Muscle of leg (tissue), 11 donors: ENCODE data around the gene ARHGAP24. TPM values are rescaled to one million over a fixed set of nuclear protein-coding genes. Genes with fewer than 3 reads are reported as not detected.
A peak's percentile ranks its signal among the peaks of the same experiment; 100 is the strongest.
"Not testable (repeated sequence)": the region's sequence is repeated elsewhere in the genome, so short reads cannot be mapped to it uniquely, and the experiment has no call there.

Experiments
- DNase-seq: peaks from one replicate; pipeline ENCODE4 v3.0.0; 2013
- H3K27ac ChIP-seq: one replicate; pipeline ENCODE4 v1.5.1; 2013; ENCODE audit warnings: mild to moderate bottlenecking, low read length, control low read depth
- H3K27me3 ChIP-seq: one replicate; pipeline ENCODE4 v1.6.1; 2013; ENCODE audit warnings: low read length; ENCODE audit not compliant: control insufficient read depth, insufficient read depth
- H3K36me3 ChIP-seq: one replicate; pipeline ENCODE4 v1.6.1; 2013; ENCODE audit warnings: low read length; ENCODE audit not compliant: control insufficient read depth, insufficient read depth
- H3K4me1 ChIP-seq: one replicate; pipeline ENCODE4 v1.6.1; 2013; ENCODE audit warnings: low read length; ENCODE audit not compliant: control insufficient read depth, insufficient read depth
- H3K4me3 ChIP-seq: one replicate; pipeline ENCODE4 v1.5.1; 2013; ENCODE audit warnings: low read length, control low read depth
- H3K9me3 ChIP-seq: replicated peaks from 2 replicates; pipeline ENCODE4 v1.6.1; 2013; ENCODE audit warnings: low read depth, low read length; ENCODE audit not compliant: control insufficient read depth
- WGBS: methylation state at CpG from one replicate; pipeline ENCODE4 v1.1.5; 2013; ENCODE audit warnings: missing lambda C conversion rate; ENCODE audit not compliant: insufficient coverage; 5-methylcytosine and 5-hydroxymethylcytosine counted together
- polyA plus RNA-seq, 8 donors: library from polyadenylated mRNA; unstranded; fragments of 120-200 nt; gene quantifications; one replicate each; pipeline versions ENCODE4 v1.2.1 to v1.2.3, GENCODE V29; 2013; ENCODE audit warnings: inconsistent platforms in 1 of 8, low replicate concordance in 1 of 8; ENCODE audit not compliant: insufficient read length in 8 of 8, insufficient read depth in 1 of 8
- total RNA-seq: library from RNA; stranded (reverse); fragments of 120-200 nt; gene quantifications from one replicate; pipeline ENCODE4 v1.2.4, GENCODE V29; 2013

Gene ARHGAP24
- total and polyA plus RNA-seq, 9 donors = 39.8 to 66.1 (median 48.9) TPM

- H3K36me3 ChIP-seq = no peaks in the 10 kb centered on the region
- DNase-seq = no peak
- WGBS = 75% methylated on average over 2 of the region's 7 CpGs
- no peaks in the 10 kb centered on the region for H3K27me3 ChIP-seq
- H3K9me3 ChIP-seq = no peaks in the 10 kb centered on the region
- no peak overlapping the region for H3K27ac ChIP-seq
- H3K4me1 ChIP-seq = no peaks in the 10 kb centered on the region
- no peak overlapping the region for H3K4me3 ChIP-seq
These were observed 436.0 kb downstream of the ARHGAP24 start for GRCh38 chr4:85910985-85911384.

- Histone ChIP-seq H3K36me3 (no peaks in the 10 kb centered on the region), H3K27me3 (no peaks in the 10 kb centered on the region), H3K27ac (no peak overlapping the region), H3K4me3 (no peak overlapping the region), H3K4me1 (no peaks in the 10 kb centered on the region), H3K9me3 (no peaks in the 10 kb centered on the region)
- no CpG with 5 or more reads among the region's 5 CpGs for WGBS
- no peak for DNase-seq
These were observed 439.2 kb downstream of the ARHGAP24 start for GRCh38 chr4:85913931-85914694.

GRCh38 chr4:85915570-85915969, 440.6 kb downstream of the ARHGAP24 start:
- H3K9me3 ChIP-seq, H3K27ac ChIP-seq, H3K4me3 ChIP-seq, H3K36me3 ChIP-seq, DNase-seq, H3K27me3 ChIP-seq, H3K4me1 ChIP-seq: not testable (repeated sequence)
- WGBS = no CpG with 5 or more reads among the region's 6 CpGs

- H3K27ac ChIP-seq = no peak overlapping the region
- no peaks in the 10 kb centered on the region for H3K27me3 ChIP-seq
- 80% methylated on average over 1 of the region's 6 CpGs for WGBS
- DNase-seq = no peak
- no peak overlapping the region for H3K4me3 ChIP-seq
- H3K4me1 ChIP-seq = no peaks in the 10 kb centered on the region
- no peaks in the 10 kb centered on the region for H3K36me3 ChIP-seq
- no peaks in the 10 kb centered on the region for H3K9me3 ChIP-seq
These were observed 444.4 kb downstream of the ARHGAP24 start for GRCh38 chr4:85919200-85919887.

- H3K4me1 ChIP-seq = peaks cover 7% of the 10 kb centered on the region
- WGBS = 97% methylated on average over 5 of the region's 6 CpGs
- H3K27me3 ChIP-seq = no peaks in the 10 kb centered on the region
- DNase-seq = no peak
- H3K27ac ChIP-seq = no peak overlapping the region
- peaks cover 5% of the 10 kb centered on the region for H3K36me3 ChIP-seq
- H3K9me3 ChIP-seq = no peaks in the 10 kb centered on the region
- no peak overlapping the region for H3K4me3 ChIP-seq
These were observed 450.1 kb downstream of the ARHGAP24 start for GRCh38 chr4:85925071-85925470.

- Histone ChIP-seq H3K9me3 (no peaks in the 10 kb centered on the region), H3K27me3 (no peaks in the 10 kb centered on the region), H3K4me1 (peaks cover 22% of the 10 kb centered on the region), H3K4me3 (no peak overlapping the region), H3K27ac (no peak overlapping the region), H3K36me3 (peaks cover 5% of the 10 kb centered on the region)
- 55% methylated on average over 2 of the region's 5 CpGs for WGBS
- no peak for DNase-seq
These were observed 454.0 kb downstream of the ARHGAP24 start for GRCh38 chr4:85928775-85929591.

- peak; percentile 42 for DNase-seq
- Histone ChIP-seq H3K4me1 (peaks cover 22% of the 10 kb centered on the region), H3K9me3 (no peaks in the 10 kb centered on the region), H3K4me3 (no peak overlapping the region), H3K36me3 (peaks cover under 1% of the 10 kb centered on the region), H3K27ac (no peak overlapping the region), H3K27me3 (no peaks in the 10 kb centered on the region)
- 10% methylated on average over 2 of the region's 10 CpGs for WGBS
These were observed 455.2 kb downstream of the ARHGAP24 start for GRCh38 chr4:85929961-85930665.

GRCh38 chr4:85932500-85933290, 457.7 kb downstream of the ARHGAP24 start:
- peak overlapping the region; percentile 61 for H3K27ac ChIP-seq

GRCh38 chr4:85933291-85933640, 458.3 kb downstream of the ARHGAP24 start:
- Histone ChIP-seq H3K27ac (peak overlapping the region; percentile 61), H3K36me3 (no peaks in the 10 kb centered on the region), H3K4me1 (peaks cover 22% of the 10 kb centered on the region), H3K27me3 (no peaks in the 10 kb centered on the region), H3K9me3 (no peaks in the 10 kb centered on the region), H3K4me3 (no peak overlapping the region)
- WGBS = no CpG with 5 or more reads among the region's 3 CpGs
- DNase-seq = no peak

More at GRCh38 chr4:85932500-85933290, 457.7 kb downstream of the ARHGAP24 start:
- Histone ChIP-seq H3K36me3 (no peaks in the 10 kb centered on the region), H3K4me3 (no peak overlapping the region), H3K4me1 (peaks cover 22% of the 10 kb centered on the region), H3K27me3 (no peaks in the 10 kb centered on the region), H3K9me3 (no peaks in the 10 kb centered on the region)
- 18% methylated on average over 12 of the region's 18 CpGs for WGBS
- DNase-seq = peak; percentile 86
